Panc1 (cell line): ENCODE results near the gene RALGPS1.

ENCODE experiments used
- CTCF ChIP-seq: fragments of 450-650 bp; IDR thresholded peaks from 2 replicates; pipeline ENCODE4 v1.5.1; 2017; ENCODE audit warnings: mild to moderate bottlenecking
- SIN3A ChIP-seq: IDR thresholded peaks from 2 replicates; pipeline ENCODE4 v1.6.1; 2012; ENCODE audit warnings: low read depth, mild to moderate bottlenecking, low read length, moderate library complexity, borderline replicate concordance; ENCODE audit not compliant: insufficient read depth
- TF ChIP-seq, protein P1 (sequence below), 2 experiments: IDR thresholded peaks; 2 replicates each; pipeline ENCODE4 v1.6.1; 2011 to 2012; ENCODE audit warnings: low read depth in 2 of 2, control low read depth in 1 of 2, low read length in 1 of 2, mild to moderate bottlenecking in 1 of 2, moderate library complexity in 1 of 2; ENCODE audit not compliant: insufficient read depth in 1 of 2

DNA sequence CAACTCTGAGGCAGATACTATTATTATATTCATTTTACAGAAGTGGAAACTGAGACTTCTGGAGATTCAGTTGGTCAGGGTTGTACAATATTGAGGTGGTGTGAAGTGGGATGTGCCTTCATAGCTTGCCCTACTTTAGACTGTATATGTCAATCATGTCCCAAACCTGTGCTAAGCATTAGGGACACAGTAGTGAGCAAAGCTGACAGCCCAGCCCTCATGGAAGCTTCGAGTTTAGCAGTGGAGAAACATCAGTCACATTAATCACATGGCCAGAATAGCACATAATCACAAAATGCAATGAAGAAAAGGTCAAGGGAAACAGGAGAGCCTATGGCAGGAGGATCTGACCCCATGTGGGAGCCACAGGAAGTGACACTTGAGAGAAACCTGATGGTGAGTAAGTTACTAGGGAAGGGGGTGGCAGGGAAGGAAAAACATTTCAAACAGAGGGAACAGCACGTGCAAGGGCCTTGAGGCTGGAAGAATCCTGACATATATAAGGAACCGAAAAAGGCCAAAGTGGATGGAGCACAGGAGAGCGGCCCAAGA is 20.5 kb upstream of the RALGPS1 start:
- TF ChIP-seq CTCF (no peak), SIN3A (no peak)
- TF ChIP-seq, protein P1, sequence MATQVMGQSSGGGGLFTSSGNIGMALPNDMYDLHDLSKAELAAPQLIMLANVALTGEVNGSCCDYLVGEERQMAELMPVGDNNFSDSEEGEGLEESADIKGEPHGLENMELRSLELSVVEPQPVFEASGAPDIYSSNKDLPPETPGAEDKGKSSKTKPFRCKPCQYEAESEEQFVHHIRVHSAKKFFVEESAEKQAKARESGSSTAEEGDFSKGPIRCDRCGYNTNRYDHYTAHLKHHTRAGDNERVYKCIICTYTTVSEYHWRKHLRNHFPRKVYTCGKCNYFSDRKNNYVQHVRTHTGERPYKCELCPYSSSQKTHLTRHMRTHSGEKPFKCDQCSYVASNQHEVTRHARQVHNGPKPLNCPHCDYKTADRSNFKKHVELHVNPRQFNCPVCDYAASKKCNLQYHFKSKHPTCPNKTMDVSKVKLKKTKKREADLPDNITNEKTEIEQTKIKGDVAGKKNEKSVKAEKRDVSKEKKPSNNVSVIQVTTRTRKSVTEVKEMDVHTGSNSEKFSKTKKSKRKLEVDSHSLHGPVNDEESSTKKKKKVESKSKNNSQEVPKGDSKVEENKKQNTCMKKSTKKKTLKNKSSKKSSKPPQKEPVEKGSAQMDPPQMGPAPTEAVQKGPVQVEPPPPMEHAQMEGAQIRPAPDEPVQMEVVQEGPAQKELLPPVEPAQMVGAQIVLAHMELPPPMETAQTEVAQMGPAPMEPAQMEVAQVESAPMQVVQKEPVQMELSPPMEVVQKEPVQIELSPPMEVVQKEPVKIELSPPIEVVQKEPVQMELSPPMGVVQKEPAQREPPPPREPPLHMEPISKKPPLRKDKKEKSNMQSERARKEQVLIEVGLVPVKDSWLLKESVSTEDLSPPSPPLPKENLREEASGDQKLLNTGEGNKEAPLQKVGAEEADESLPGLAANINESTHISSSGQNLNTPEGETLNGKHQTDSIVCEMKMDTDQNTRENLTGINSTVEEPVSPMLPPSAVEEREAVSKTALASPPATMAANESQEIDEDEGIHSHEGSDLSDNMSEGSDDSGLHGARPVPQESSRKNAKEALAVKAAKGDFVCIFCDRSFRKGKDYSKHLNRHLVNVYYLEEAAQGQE (IDR thresholded peaks at IDR 0.05; ENCODE audit: insufficient read depth in 1 of 2, low read depth in 2 of 2, low read length in 1 of 2), result no peak
